ENCODE data around the gene GRIK4. TPM values are rescaled to one million over a fixed set of nuclear protein-coding genes. Genes with fewer than 3 reads are reported as not detected.

The GRIK4 gene
- total and polyA plus RNA-seq, 4 donors: 0.41 to 4.9 (median 1.7) TPM

DNA sequence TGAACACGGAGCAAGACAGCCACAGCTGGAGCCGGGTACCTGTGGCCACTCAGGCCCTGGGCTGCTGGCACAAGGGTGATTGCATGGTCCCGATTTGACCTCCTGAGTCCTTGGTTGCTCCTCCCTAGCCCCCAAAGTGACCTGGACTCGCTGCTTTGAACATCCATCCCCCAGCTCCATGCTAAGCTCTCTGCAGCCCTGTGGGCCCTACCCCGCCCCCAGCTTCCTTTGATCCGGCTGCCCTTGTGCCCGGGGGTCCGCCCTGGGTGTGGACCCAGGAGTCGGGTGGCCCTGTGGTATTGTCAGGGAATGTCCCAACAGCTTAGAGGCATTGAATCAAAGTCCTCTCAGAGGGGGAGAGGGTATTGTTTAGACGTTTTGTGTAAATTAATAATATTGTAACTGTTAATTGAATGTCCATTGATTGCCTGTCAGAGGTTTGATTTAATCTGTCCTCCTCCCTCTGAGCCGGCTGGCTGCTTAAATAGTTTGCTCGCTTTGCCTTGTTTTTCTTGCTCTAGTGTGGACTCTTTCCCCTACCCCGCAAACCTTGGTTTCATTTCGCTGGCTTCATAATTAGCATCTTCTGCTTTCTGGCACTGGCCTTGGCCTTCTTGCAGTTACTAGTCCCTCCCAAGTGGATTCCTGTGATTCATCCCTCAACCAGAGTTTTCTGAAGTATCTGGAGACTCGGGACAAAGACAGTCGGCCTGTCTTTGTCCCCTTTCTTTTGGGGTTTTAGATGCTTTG, 20.7 kb downstream of the GRIK4 start:
- no peak for TF ChIP-seq CTCF (IDR thresholded peaks at IDR 0.05; ENCODE audit: control extremely low read depth, extremely low read depth)
- peak overlapping the region in 1 of 2 donors; percentile 44 for H3K9ac ChIP-seq (ENCODE audit: insufficient read depth in 1 of 2, low read length in 2 of 2)
- DNase-seq: peak in 2 of 3 donors; percentile 44 to 61
- WGBS, 2 donors: 65 to 75% methylated on average over 16 of the region's 16 CpGs
- peaks cover 0 to 3% (median 0%) of the 10 kb centered on the region in 4 donors for H3K9me3 ChIP-seq (ENCODE audit: control insufficient read depth in 4 of 4, insufficient read depth in 3 of 4, low read length in 3 of 4)
- no peaks in the 10 kb centered on the region for H3K36me3 ChIP-seq (ENCODE audit: control insufficient read depth in 4 of 4, insufficient read depth in 4 of 4, low read length in 4 of 4)
- no peak overlapping the region for H3K4me3 ChIP-seq
- no peaks in the 10 kb centered on the region for H3K27me3 ChIP-seq (ENCODE audit: control insufficient read depth in 3 of 3, insufficient read depth in 3 of 3, low read length in 2 of 3)
- H3K27ac ChIP-seq (ENCODE audit: low read depth in 1 of 2, low read length in 1 of 2): no peak overlapping the region
- ATAC-seq (ENCODE audit: insufficient read depth, low FRiP score): no peak
- H3K4me1 ChIP-seq (ENCODE audit: control insufficient read depth in 5 of 5, insufficient read depth in 5 of 5, low read length in 5 of 5): peaks cover 0 to 16% (median 0%) of the 10 kb centered on the region in 5 donors

DNA sequence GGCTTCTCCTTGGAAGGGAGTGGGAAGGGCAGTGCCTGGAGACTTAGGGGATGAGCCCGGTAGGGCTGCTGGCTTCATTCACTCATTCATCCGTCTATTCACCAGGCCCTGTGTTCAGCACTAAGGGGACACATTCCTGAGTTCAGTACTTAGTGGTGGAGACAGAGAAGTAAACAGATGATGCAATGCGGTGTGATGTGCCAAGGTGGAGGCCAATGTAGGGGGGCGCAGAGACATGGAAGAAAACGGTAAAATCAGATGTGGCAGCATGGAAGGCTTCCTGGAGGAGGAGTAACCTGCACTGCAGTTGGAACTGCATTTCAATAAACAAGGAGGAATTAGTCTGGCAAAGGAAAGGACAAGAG, 21.3 kb downstream of the GRIK4 start:
- H3K4me1 ChIP-seq (ENCODE audit: control insufficient read depth in 5 of 5, insufficient read depth in 5 of 5, low read length in 5 of 5): peaks cover 0 to 11% (median 0%) of the 10 kb centered on the region in 5 donors
- DNase-seq (peak; percentile 62 to 80 (median 66)), ATAC-seq (ENCODE audit: insufficient read depth, low FRiP score) (no peak)
- 50 to 73% methylated on average over 5 of the region's 5 CpGs for WGBS, 2 donors
- H3K27ac ChIP-seq (ENCODE audit: low read depth in 1 of 2, low read length in 1 of 2): no peak overlapping the region
- H3K4me3 ChIP-seq: no peak overlapping the region
- peaks cover 0 to 3% (median 0%) of the 10 kb centered on the region in 4 donors for H3K9me3 ChIP-seq (ENCODE audit: control insufficient read depth in 4 of 4, insufficient read depth in 3 of 4, low read length in 3 of 4)
- H3K9ac ChIP-seq (ENCODE audit: insufficient read depth in 1 of 2, low read length in 2 of 2): peak overlapping the region in 1 of 2 donors; percentile 44
- H3K27me3 ChIP-seq (ENCODE audit: control insufficient read depth in 3 of 3, insufficient read depth in 3 of 3, low read length in 2 of 3): no peaks in the 10 kb centered on the region
- no peaks in the 10 kb centered on the region for H3K36me3 ChIP-seq (ENCODE audit: control insufficient read depth in 4 of 4, insufficient read depth in 4 of 4, low read length in 4 of 4)
- TF ChIP-seq CTCF (IDR thresholded peaks at IDR 0.05; ENCODE audit: control extremely low read depth, extremely low read depth): no peak

- 94% methylated on average over 13 of the region's 13 CpGs for WGBS, 2 donors
- no peak for TF ChIP-seq CTCF (IDR thresholded peaks at IDR 0.05; ENCODE audit: control extremely low read depth, extremely low read depth)
- Histone ChIP-seq H3K36me3 (ENCODE audit: control insufficient read depth in 4 of 4, insufficient read depth in 4 of 4, low read length in 4 of 4) (no peaks in the 10 kb centered on the region), H3K4me3 (no peak overlapping the region), H3K9me3 (ENCODE audit: control insufficient read depth in 4 of 4, insufficient read depth in 3 of 4, low read length in 3 of 4) (no peaks in the 10 kb centered on the region), H3K4me1 (ENCODE audit: control insufficient read depth in 5 of 5, insufficient read depth in 5 of 5, low read length in 5 of 5) (peaks cover 0 to 19% (median 1%) of the 10 kb centered on the region in 5 donors), H3K27ac (ENCODE audit: low read depth in 1 of 2, low read length in 1 of 2) (no peak overlapping the region), H3K27me3 (ENCODE audit: control insufficient read depth in 3 of 3, insufficient read depth in 3 of 3, low read length in 2 of 3) (no peaks in the 10 kb centered on the region), H3K9ac (ENCODE audit: insufficient read depth in 1 of 2, low read length in 2 of 2) (no peak overlapping the region)
- ATAC-seq (ENCODE audit: insufficient read depth, low FRiP score) (no peak), DNase-seq (no peak)
Measured at GRCh38 chr11:120536091-120536796, 24.7 kb downstream of the GRIK4 start.

All from lung (tissue), 12 donors.